Caco-2 (cell line): ENCODE measurements around the gene SLC25A31. TPM values are rescaled to one million over a fixed set of nuclear protein-coding genes. Genes with fewer than 3 reads are reported as not detected.

Source experiments
- BruUV-seq: library from RNA; stranded (reverse); fragments of 400-500 nt; replicated peaks from 2 replicates; lab custom pipeline; 2021; lab: Mats Ljungman, UMichigan
- CTCF ChIA-PET: fragments of 300-600 bp; sonication (Branson Sonifier 250); formaldehyde crosslinking; loops from one replicate; lab custom pipeline; 2022; ENCODE audit warnings: antibody characterized with exemption; lab: Charles Lee
- POLR2A ChIA-PET: fragments of 300-600 bp; sonication (Branson Sonifier 250); formaldehyde crosslinking; loops from one replicate; lab custom pipeline; 2022; ENCODE audit warnings: antibody characterized with exemption; lab: Charles Lee
- DNase-seq, 2 experiments: peaks; one replicate each; pipeline versions ENCODE4 v3.0.0 to v3.0.0-alpha.2; 2020 to 2022
- H3K27me3 ChIP-seq: replicated peaks from 2 replicates; pipeline ENCODE4 v1.6.0; 2011; ENCODE audit warnings: low read length; ENCODE audit not compliant: control insufficient read depth, insufficient read depth
- H3K36me3 ChIP-seq: 2 replicates; pipeline ENCODE4 v1.5.1; 2011; ENCODE audit warnings: low read length; ENCODE audit not compliant: control insufficient read depth, insufficient read depth
- H3K4me1 ChIP-seq: fragments of 250-450 bp; sonication (Bioruptor Pico); 2 replicates; pipeline ENCODE4 v1.5.1; 2020; ENCODE audit warnings: mild to moderate bottlenecking
- H3K4me3 ChIP-seq: 2 replicates; pipeline ENCODE4 v1.5.1; 2011; ENCODE audit warnings: low read depth, mild to moderate bottlenecking, control low read depth, low read length
- H3K9me3 ChIP-seq: fragments of 250-450 bp; sonication (Bioruptor Pico); 2 replicates; pipeline ENCODE4 v1.5.1; 2020; ENCODE audit warnings: mild to moderate bottlenecking, moderate library complexity
- H3K27ac Mint-ChIP-seq: one replicate; pipeline ENCODE4 v1.8.0; 2022; ENCODE audit warnings: mixed read lengths; ENCODE audit not compliant: unreplicated experiment
- H3K27me3 Mint-ChIP-seq: one replicate; pipeline ENCODE4 v1.8.0; 2022; ENCODE audit warnings: mixed read lengths; ENCODE audit not compliant: insufficient read depth, unreplicated experiment
- H3K36me3 Mint-ChIP-seq: one replicate; pipeline ENCODE4 v1.8.0; 2022; ENCODE audit warnings: mild to moderate bottlenecking, mixed read lengths; ENCODE audit not compliant: insufficient read depth, unreplicated experiment
- H3K4me1 Mint-ChIP-seq: one replicate; pipeline ENCODE4 v1.8.0; 2022; ENCODE audit warnings: low read depth, mixed read lengths; ENCODE audit not compliant: unreplicated experiment
- H3K4me3 Mint-ChIP-seq: one replicate; pipeline ENCODE4 v1.8.0; 2022; ENCODE audit warnings: mild to moderate bottlenecking, moderate library complexity, mixed read lengths; ENCODE audit not compliant: unreplicated experiment
- H3K9me3 Mint-ChIP-seq: one replicate; pipeline ENCODE4 v1.8.0; 2022; ENCODE audit warnings: mixed read lengths; ENCODE audit not compliant: unreplicated experiment
- intact Hi-C: fragments of 100-400 bp; cut with micrococcal nuclease; formaldehyde crosslinking; loops from one replicate; pipeline ENCODE4 v1.10.0; 2022; ENCODE audit not compliant: unreplicated experiment
- total RNA-seq: library from RNA; stranded (reverse); gene quantifications from 2 replicates; pipeline ENCODE4 v1.2.3, GENCODE V29; 2022
- TF ChIP-seq, protein P1 (sequence below), 2 experiments: fragments of 200-600 bp in 1 of 2; IDR thresholded peaks; 1 replicate in 1 of 2; 2 replicates in 1 of 2; pipeline versions ENCODE4 v1.5.1 to v1.8.0; 2011 to 2022; ENCODE audit warnings: antibody characterized with exemption in 1 of 2, control low read depth in 1 of 2, inconsistent platforms in 1 of 2, low read depth in 1 of 2, low read length in 1 of 2, mild to moderate bottlenecking in 1 of 2, moderate library complexity in 1 of 2; ENCODE audit not compliant: insufficient read depth in 1 of 2, severe bottlenecking in 1 of 2, unreplicated experiment in 1 of 2

The SLC25A31 gene
- total RNA-seq, 1 experiment from 2014 or later, result not detected

- no peaks in the 10 kb centered on the region for H3K9me3 ChIP-seq
- Mint-ChIP-seq H3K4me1 (no peaks in the 10 kb centered on the region), H3K9me3 (no peaks in the 10 kb centered on the region), H3K27me3 (no peaks in the 10 kb centered on the region), H3K4me3 (no peak overlapping the region), H3K36me3 (no peaks in the 10 kb centered on the region), H3K27ac (no peak overlapping the region)
- no TSS peak for BruUV-seq
- 0 out of 2 replicates have a peak, but pooled peaks cover 6% of the 10 kb centered on the region for H3K4me1 ChIP-seq
- intact Hi-C loops, result no loop called here
- ChIA-PET POLR2A (no interaction called here), CTCF (no interaction called here)
- H3K4me3 ChIP-seq, result no peak overlapping the region
- H3K27me3 ChIP-seq, result no peaks in the 10 kb centered on the region
- no peaks in the 10 kb centered on the region for H3K36me3 ChIP-seq
- TF ChIP-seq, protein P1, sequence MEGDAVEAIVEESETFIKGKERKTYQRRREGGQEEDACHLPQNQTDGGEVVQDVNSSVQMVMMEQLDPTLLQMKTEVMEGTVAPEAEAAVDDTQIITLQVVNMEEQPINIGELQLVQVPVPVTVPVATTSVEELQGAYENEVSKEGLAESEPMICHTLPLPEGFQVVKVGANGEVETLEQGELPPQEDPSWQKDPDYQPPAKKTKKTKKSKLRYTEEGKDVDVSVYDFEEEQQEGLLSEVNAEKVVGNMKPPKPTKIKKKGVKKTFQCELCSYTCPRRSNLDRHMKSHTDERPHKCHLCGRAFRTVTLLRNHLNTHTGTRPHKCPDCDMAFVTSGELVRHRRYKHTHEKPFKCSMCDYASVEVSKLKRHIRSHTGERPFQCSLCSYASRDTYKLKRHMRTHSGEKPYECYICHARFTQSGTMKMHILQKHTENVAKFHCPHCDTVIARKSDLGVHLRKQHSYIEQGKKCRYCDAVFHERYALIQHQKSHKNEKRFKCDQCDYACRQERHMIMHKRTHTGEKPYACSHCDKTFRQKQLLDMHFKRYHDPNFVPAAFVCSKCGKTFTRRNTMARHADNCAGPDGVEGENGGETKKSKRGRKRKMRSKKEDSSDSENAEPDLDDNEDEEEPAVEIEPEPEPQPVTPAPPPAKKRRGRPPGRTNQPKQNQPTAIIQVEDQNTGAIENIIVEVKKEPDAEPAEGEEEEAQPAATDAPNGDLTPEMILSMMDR (IDR thresholded peaks at IDR 0.05; ENCODE audit: insufficient read depth in 1 of 2, low read depth in 1 of 2, low read length in 1 of 2, severe bottlenecking in 1 of 2, unreplicated experiment in 1 of 2), result no peak
- DNase-seq, result no peak
These were observed 42.8 kb downstream of the SLC25A31 start for GRCh38 chr4:127772769-127773671.

- Mint-ChIP-seq H3K36me3 (no peaks in the 10 kb centered on the region), H3K9me3 (no peaks in the 10 kb centered on the region), H3K27me3 (peaks cover 3% of the 10 kb centered on the region), H3K4me1 (peaks cover 2% of the 10 kb centered on the region), H3K4me3 (no peak overlapping the region), H3K27ac (no peak overlapping the region)
- ChIA-PET CTCF (no interaction called here), POLR2A (no interaction called here)
- no TSS peak for BruUV-seq
- intact Hi-C loops, result no loop called here
- Histone ChIP-seq H3K9me3 (no peaks in the 10 kb centered on the region), H3K27me3 (no peaks in the 10 kb centered on the region), H3K4me1 (0 out of 2 replicates have a peak, but pooled peaks cover 7% of the 10 kb centered on the region), H3K4me3 (no peak overlapping the region), H3K36me3 (no peaks in the 10 kb centered on the region)
- no peak for DNase-seq
- TF ChIP-seq, protein P1 (IDR thresholded peaks at IDR 0.05; ENCODE audit: insufficient read depth in 1 of 2, low read depth in 1 of 2, low read length in 1 of 2, severe bottlenecking in 1 of 2, unreplicated experiment in 1 of 2), result no peak
These were observed 45.6 kb downstream of the SLC25A31 start for GRCh38 chr4:127775843-127776242.

- BruUV-seq, result no TSS peak
- H3K27me3 Mint-ChIP-seq, result peaks cover 3% of the 10 kb centered on the region
- TF ChIP-seq, protein P1 (IDR thresholded peaks at IDR 0.05; ENCODE audit: insufficient read depth in 1 of 2, low read depth in 1 of 2, low read length in 1 of 2, severe bottlenecking in 1 of 2, unreplicated experiment in 1 of 2), result no peak
- POLR2A ChIA-PET, result no interaction called here
- Histone ChIP-seq H3K9me3 (no peaks in the 10 kb centered on the region), H3K27me3 (no peaks in the 10 kb centered on the region), H3K4me3 (no peak overlapping the region), H3K4me1 (0 out of 2 replicates have a peak, but pooled peaks cover 10% of the 10 kb centered on the region), H3K36me3 (no peaks in the 10 kb centered on the region)
- H3K4me1 Mint-ChIP-seq, result peaks cover 7% of the 10 kb centered on the region
- no peaks in the 10 kb centered on the region for H3K36me3 Mint-ChIP-seq
- H3K9me3 Mint-ChIP-seq, result no peaks in the 10 kb centered on the region
- CTCF ChIA-PET, result no interaction called here
- no peak overlapping the region for H3K27ac Mint-ChIP-seq
- intact Hi-C loops, result no loop called here
- DNase-seq, result no peak
- no peak overlapping the region for H3K4me3 Mint-ChIP-seq
These were observed 46.4 kb downstream of the SLC25A31 start for GRCh38 chr4:127776620-127777019.
